MM.1S (cell line): Measurements from ENCODE around the gene TMPRSS13.

Experiments used
- EZH2 ChIP-seq: fragments of 300-600 bp; sonication (generic); optimal IDR thresholded peaks from 2 replicates; pipeline ENCODE3; 2017; ENCODE audit warnings: low read depth, mild to moderate bottlenecking, antibody characterized with exemption, low read length, mixed read lengths
- EZH2phosphoT487 ChIP-seq: fragments of 300-600 bp; sonication (generic); IDR thresholded peaks from 2 replicates; pipeline ENCODE4 v1.6.1; 2018; ENCODE audit warnings: antibody characterized with exemption, low read length
- TF ChIP-seq, protein P1 (sequence below): fragments of 300-600 bp; sonication (generic); IDR thresholded peaks from 2 replicates; pipeline ENCODE4 v1.5.1; 2016; ENCODE audit warnings: antibody characterized with exemption, low read length, mixed read lengths

DNA sequence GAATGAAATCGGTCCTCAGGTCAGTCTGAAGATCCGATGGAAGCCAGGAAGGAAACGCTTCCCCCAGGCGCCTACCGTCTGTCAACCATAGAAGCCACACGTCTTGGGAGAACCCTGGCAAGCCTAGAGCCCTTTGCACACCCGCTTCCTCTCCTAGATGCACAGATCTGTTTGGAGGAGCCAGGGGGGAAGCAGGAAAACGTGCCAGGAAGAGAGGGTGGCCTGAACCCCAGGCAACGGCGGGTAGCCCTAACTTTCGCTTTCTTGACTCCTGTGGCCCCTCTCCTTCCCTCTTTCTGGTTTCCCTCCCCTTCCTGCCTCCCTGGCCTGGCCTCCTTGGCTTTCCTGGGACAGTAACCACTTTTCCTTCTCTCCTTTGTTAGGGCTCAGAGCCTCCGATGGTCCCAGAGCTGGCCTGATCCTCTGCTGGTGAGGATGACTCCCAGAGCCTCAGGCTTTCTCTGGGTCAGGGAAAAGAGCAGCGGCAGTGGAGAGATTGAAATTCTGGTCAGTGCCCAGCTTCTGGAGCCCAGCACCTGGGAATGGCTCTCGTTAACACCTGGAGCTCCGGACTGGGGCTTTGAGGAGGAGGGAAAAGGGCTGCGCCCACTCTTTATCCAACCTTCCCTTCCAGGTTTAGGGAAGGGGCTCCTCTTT lies 54.8 kb downstream of the TMPRSS13 start:
- TF ChIP-seq, protein P1, sequence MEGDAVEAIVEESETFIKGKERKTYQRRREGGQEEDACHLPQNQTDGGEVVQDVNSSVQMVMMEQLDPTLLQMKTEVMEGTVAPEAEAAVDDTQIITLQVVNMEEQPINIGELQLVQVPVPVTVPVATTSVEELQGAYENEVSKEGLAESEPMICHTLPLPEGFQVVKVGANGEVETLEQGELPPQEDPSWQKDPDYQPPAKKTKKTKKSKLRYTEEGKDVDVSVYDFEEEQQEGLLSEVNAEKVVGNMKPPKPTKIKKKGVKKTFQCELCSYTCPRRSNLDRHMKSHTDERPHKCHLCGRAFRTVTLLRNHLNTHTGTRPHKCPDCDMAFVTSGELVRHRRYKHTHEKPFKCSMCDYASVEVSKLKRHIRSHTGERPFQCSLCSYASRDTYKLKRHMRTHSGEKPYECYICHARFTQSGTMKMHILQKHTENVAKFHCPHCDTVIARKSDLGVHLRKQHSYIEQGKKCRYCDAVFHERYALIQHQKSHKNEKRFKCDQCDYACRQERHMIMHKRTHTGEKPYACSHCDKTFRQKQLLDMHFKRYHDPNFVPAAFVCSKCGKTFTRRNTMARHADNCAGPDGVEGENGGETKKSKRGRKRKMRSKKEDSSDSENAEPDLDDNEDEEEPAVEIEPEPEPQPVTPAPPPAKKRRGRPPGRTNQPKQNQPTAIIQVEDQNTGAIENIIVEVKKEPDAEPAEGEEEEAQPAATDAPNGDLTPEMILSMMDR = no peak
- TF ChIP-seq EZH2 (no peak), EZH2phosphoT487 (no peak)
